Retinal pigment epithelial cell (primary cell): ENCODE results near the gene TRIM62.

Source experiments
- DNase-seq: peaks from one replicate; pipeline ENCODE4 v3.0.0-alpha.2; 2010; ENCODE audit warnings: low read depth
- H3K4me3 ChIP-seq: 2 replicates; pipeline ENCODE4 v1.5.1; 2011; ENCODE audit warnings: mild to moderate bottlenecking, low read length, control low read depth, moderate library complexity
- TF ChIP-seq, protein P1 (sequence below): conservative IDR thresholded peaks from 2 replicates; pipeline ENCODE4 v1.5.1; 2011; ENCODE audit warnings: low read depth, low read length, control low read depth, inconsistent platforms

Gene TRIM62

GRCh38 chr1:33097137-33097611 lies 84.7 kb downstream of the TRIM62 start:
- no peak overlapping the region for H3K4me3 ChIP-seq
- DNase-seq: no peak
- TF ChIP-seq, protein P1, sequence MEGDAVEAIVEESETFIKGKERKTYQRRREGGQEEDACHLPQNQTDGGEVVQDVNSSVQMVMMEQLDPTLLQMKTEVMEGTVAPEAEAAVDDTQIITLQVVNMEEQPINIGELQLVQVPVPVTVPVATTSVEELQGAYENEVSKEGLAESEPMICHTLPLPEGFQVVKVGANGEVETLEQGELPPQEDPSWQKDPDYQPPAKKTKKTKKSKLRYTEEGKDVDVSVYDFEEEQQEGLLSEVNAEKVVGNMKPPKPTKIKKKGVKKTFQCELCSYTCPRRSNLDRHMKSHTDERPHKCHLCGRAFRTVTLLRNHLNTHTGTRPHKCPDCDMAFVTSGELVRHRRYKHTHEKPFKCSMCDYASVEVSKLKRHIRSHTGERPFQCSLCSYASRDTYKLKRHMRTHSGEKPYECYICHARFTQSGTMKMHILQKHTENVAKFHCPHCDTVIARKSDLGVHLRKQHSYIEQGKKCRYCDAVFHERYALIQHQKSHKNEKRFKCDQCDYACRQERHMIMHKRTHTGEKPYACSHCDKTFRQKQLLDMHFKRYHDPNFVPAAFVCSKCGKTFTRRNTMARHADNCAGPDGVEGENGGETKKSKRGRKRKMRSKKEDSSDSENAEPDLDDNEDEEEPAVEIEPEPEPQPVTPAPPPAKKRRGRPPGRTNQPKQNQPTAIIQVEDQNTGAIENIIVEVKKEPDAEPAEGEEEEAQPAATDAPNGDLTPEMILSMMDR: no peak

DNA sequence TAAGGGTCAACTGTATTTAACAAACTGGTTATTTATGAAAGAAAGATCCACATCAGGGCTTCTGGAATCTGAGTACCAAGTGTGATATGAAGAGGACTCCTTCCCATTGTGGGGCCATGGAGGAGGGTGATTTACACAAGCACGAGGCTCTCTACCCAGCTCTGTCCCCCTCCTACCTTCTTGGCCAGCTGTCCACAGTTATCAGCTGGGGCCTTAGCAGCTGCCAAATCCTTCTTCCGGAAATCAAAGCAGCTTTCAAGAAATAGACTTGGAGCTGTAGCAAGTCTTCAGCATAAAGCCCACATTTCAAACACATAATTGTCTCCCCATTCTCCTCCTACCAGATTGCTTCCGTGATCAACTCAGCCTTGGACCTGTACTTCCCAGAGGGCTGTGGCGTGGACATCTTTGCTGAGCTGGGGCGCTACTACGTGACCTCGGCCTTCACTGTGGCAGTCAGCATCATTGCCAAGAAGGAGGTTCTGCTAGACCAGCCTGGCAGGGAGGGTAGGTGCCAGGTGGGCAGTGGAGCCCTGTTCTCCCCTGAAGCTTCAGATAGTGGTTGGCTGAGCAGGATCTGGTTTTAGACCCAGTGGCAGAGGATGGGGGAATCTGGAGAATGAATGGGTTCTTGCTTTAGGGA lies 85.4 kb downstream of the TRIM62 start:
- DNase-seq: no peak
- TF ChIP-seq, protein P1: no peak
- H3K4me3 ChIP-seq: no peak overlapping the region
